Ovary (tissue), 9 donors: ENCODE data around the gene ERMP1. TPM values are rescaled to one million over a fixed set of nuclear protein-coding genes. Genes with fewer than 3 reads are reported as not detected.

ENCODE experiments used
- DNase-seq, 5 donors: peaks; one replicate each; pipeline ENCODE4 v3.0.0-alpha.2; 2019 to 2020
- H3K27ac ChIP-seq, 2 donors: fragments of 200-600 bp; one replicate each; pipeline versions ENCODE4 v1.5.1 to v1.8.0; 2019 to 2022
- H3K27me3 ChIP-seq: fragments of 200-600 bp; one replicate; pipeline ENCODE4 v1.8.0; 2022
- H3K36me3 ChIP-seq: fragments of 200-600 bp; sonication (generic); one replicate; pipeline ENCODE4 v1.5.1; 2019
- H3K4me1 ChIP-seq: one replicate; pipeline ENCODE4 v1.8.1; 2013; ENCODE audit warnings: mild to moderate bottlenecking, moderate library complexity; ENCODE audit not compliant: insufficient read depth
- H3K4me3 ChIP-seq: fragments of 200-600 bp; sonication (generic); one replicate; pipeline ENCODE4 v1.5.1; 2017
- H3K9me3 ChIP-seq, 2 donors: fragments of 200-600 bp in 1 of 2; sonication (generic) in 1 of 2; one replicate each; pipeline versions ENCODE4 v1.5.1 to v1.8.1; 2013 to 2019; ENCODE audit warnings: mild to moderate bottlenecking in 1 of 2, moderate library complexity in 1 of 2
- CTCF ChIP-seq, 3 donors: fragments of 450-650 bp in 2 of 3; fragments of 200-600 bp in 1 of 3; IDR thresholded peaks; one replicate each; pipeline versions ENCODE4 v1.5.1 to v1.8.0; 2016 to 2022; ENCODE audit warnings: antibody characterized with exemption in 3 of 3, mild to moderate bottlenecking in 1 of 3
- EP300 ChIP-seq: sonication (generic); formaldehyde crosslinking; IDR thresholded peaks from one replicate; pipeline ENCODE4 v1.6.1; 2017; ENCODE audit warnings: antibody characterized with exemption
- POLR2A ChIP-seq: fragments of 450-650 bp; IDR thresholded peaks from one replicate; pipeline ENCODE4 v1.6.1; 2017; ENCODE audit warnings: antibody characterized with exemption, mild to moderate bottlenecking, moderate library complexity
- WGBS, 3 donors: extraction: QIAGEN DNeasy Blood & Tissue Kit in 1 of 3; methylation state at CpG; one replicate each; pipeline versions ENCODE4 v1.1.5 to v1.1.7; 2013 to 2017; 5-methylcytosine and 5-hydroxymethylcytosine counted together
- intact Hi-C, 4 donors: fragments of 100-400 bp; cut with DNase I; formaldehyde crosslinking; loops; one replicate each; pipeline versions ENCODE4 v1.11.0 to v1.15.1; 2022 to 2023
- polyA plus RNA-seq, 2 donors: library from polyadenylated mRNA; stranded (reverse); fragments of 200-250 nt in 1 of 2; fragments of 350-450 nt in 1 of 2; fragmentation: Illumina TruSeq in 1 of 2; extraction: RNeasy Lipid Tissue Mini Kit (QIAGEN cat#74804) in 1 of 2; gene quantifications; one replicate each; pipeline ENCODE4 v1.2.3, GENCODE V29; 2013 to 2014
- total RNA-seq, 7 donors: library from RNA; depleted of rRNA in 2 of 7; stranded (reverse); fragments of >200 nt in 2 of 7; fragmentation: NEBNext Ultra II Directional in 3 of 7; extraction: Animal tissue kit (Norgen Biotek cat#: 25700) in 3 of 7; gene quantifications; one replicate each; pipeline versions ENCODE4 v1.1.0 to v1.2.4, GENCODE V29; 2016 to 2023
- donor health status: DM: no; HTN: no; CAD: no; lungs with moderate emphysema.
- donor health status: DM: no; HTN: no; CAD: no.
- donor health status: Bipolar disorder and iron deficiency.
- donor health status: DM: yes; HTN: yes; CAD: no.
- donor health status: DM: no; HTN: no; CAD: no.
- donor health status: DM: yes; HTN: yes; CAD: no.

Gene ERMP1
- total and polyA plus RNA-seq, 9 donors: 8.3 to 217 (median 14.8) TPM

- WGBS, 3 donors: 89 to 98% (median 97%) methylated on average over 1 of the region's 1 CpG
These were observed 54.1 kb downstream of the ERMP1 start for GRCh38 chr9:5778805-5779204.

GRCh38 chr9:5773324-5773999 is 59.5 kb downstream of the ERMP1 start:
- Histone ChIP-seq H3K4me1 (peaks cover 2% of the 10 kb centered on the region), H3K4me3 (no peak overlapping the region), H3K27ac (no peak overlapping the region), H3K9me3 (peaks cover 0 to under 1% of the 10 kb centered on the region in 2 donors), H3K36me3 (peaks cover 4% of the 10 kb centered on the region), H3K27me3 (no peaks in the 10 kb centered on the region)
- 60 to 69% (median 65%) methylated on average over 3 of the region's 3 CpGs for WGBS, 3 donors
- intact Hi-C loops: no loop called here
- no peak for DNase-seq
- no peak for TF ChIP-seq EP300
- no peak for TF ChIP-seq POLR2A
- no peak for TF ChIP-seq CTCF (IDR thresholded peaks at IDR 0.05)

More at GRCh38 chr9:5778805-5779204, 54.1 kb downstream of the ERMP1 start:
- intact Hi-C loops: no loop called here
- H3K9me3 ChIP-seq: peaks cover 0 to 15% of the 10 kb centered on the region in 2 donors
- no peak overlapping the region for H3K4me3 ChIP-seq
- peaks cover 4% of the 10 kb centered on the region for H3K36me3 ChIP-seq
- H3K4me1 ChIP-seq: no peaks in the 10 kb centered on the region
- no peak overlapping the region for H3K27ac ChIP-seq
- no peaks in the 10 kb centered on the region for H3K27me3 ChIP-seq
- TF ChIP-seq POLR2A (no peak), CTCF (IDR thresholded peaks at IDR 0.05) (no peak), EP300 (no peak)
- DNase-seq: no peak

DNA sequence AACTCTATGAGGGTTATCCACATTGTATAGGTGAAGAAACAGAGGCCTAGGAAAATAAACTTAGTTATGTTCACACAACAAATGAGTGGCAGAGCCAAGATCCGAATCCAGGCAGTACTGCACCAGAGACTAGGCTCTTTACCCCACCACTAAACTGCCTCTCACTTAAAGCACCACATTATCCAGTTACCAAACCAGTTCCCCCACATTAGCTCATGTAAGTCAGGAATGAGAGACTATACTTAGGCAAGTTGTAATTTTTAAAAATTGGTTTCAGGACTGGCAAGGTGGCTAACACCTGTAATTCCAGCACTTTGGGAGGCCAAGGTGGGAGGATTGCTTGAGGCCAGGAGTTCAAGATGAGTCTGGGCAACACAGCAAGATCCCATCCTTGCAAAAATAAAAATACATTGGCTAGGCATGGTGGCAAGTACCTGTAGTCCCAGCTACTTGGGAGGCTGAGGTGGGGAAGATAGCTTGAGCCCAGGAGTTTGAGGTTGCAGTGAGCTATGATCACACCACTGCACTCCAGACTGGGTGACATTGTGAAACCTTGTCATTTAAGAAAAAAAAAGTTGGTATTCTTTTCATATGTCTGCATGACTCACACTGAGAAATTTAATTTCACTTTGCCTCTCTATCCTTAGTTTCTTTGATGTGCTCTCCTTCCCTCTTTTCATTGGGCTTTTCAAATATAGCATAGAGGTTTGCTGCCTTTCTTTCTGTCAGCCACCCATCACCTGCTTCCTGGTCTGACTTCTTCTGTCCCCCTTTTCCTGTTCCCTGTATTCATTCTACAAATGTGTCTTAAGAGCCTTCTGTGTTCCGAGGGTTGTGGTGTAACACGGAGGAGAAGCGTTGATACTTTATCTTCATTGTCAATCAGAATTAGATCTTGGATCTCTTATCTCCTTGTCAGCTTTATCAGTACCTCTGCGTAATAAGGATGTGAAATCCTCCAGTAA is 64.7 kb downstream of the ERMP1 start:
- H3K9me3 ChIP-seq: no peaks in the 10 kb centered on the region
- WGBS, 3 donors: 80 to 91% (median 86%) methylated on average over 5 of the region's 5 CpGs

More for the DNA sequence above, 64.7 kb downstream of the ERMP1 start:
- H3K27ac ChIP-seq: no peak overlapping the region
- DNase-seq: no peak
- H3K4me1 ChIP-seq: peaks cover 2% of the 10 kb centered on the region
- no peak for TF ChIP-seq EP300
- TF ChIP-seq POLR2A: no peak
- no peak for TF ChIP-seq CTCF (IDR thresholded peaks at IDR 0.05)
- no peaks in the 10 kb centered on the region for H3K36me3 ChIP-seq
- no peak overlapping the region for H3K4me3 ChIP-seq
- no peaks in the 10 kb centered on the region for H3K27me3 ChIP-seq
- intact Hi-C loops: no loop called here
